CD4-positive, alpha-beta T cell treated with Interleukin-6 for 4 hours (primary cell): Measurements from ENCODE around the gene NECAP2.
"Not testable (repeated sequence)": the region's sequence is repeated elsewhere in the genome, so short reads cannot be mapped to it uniquely, and the experiment has no call there.

Experiments
- DNase-seq: peaks from one replicate; pipeline ENCODE4 v3.0.0-alpha.2; 2020; ENCODE audit warnings: mixed read lengths

NECAP2 gene

DNA sequence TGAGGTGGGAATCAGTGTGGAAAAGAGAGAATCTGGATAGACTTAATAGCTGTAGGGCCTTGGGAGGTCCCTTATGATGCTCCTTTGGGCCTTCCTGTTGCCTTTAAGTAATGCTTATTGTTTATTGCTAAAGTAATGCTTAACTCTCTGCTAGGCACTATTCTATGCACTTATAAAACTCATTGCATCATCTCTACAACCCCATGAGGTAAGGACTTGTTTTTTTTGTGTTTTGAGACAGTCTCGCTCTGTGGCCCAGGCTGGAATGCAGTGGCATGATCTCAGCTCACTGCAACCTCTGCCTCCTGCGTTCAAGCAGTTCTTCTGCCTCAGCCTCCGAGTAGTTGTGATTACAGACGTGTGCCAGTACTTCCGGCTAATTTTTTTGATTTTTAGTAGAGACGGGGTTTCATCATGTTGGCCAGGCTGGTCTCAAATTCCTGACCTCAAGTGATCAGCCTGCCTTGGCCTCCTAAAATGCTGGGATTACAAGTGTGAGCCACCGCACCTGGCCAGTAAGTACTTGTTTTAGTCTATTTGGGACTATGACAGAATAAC, 22.3 kb downstream of the NECAP2 start:
- no peak for DNase-seq

DNA sequence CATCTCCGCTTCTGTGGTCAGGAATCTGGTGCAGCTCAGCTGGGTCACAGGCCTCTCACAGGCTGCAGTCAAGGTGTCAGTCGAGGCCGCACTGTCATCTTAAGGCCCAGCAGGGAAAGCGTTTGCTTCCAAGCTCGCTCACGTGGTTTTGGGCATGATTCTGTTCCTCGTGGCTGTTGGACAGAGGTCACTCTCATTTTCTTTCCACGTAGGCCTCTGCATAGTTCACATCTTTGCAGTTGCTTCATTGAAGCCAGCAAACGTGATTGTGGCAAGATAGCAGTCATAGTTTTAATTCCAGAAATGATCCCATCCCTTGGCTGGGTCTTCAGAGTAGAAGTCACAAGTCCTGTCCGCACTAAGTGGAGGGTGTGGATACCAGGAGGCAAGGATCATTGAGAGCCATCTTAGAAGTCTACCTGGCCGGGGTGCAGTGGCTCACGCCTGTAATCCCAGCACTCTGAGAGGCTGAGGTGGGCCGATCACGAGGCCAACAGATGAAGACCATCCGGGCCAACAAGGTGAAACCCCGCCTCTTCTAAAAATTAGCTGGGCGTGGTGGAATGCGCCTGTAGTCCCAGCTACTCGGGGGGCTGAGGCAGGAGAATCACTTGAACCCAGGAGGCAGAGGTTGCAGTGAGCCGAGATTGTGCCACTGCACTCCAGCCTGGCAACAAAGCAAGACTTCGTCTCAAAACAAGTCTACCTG, 24.5 kb downstream of the NECAP2 start:
- DNase-seq: no peak

GRCh38 chr1:16468558-16468957, 28.0 kb downstream of the NECAP2 start:
- no peak for DNase-seq

DNA sequence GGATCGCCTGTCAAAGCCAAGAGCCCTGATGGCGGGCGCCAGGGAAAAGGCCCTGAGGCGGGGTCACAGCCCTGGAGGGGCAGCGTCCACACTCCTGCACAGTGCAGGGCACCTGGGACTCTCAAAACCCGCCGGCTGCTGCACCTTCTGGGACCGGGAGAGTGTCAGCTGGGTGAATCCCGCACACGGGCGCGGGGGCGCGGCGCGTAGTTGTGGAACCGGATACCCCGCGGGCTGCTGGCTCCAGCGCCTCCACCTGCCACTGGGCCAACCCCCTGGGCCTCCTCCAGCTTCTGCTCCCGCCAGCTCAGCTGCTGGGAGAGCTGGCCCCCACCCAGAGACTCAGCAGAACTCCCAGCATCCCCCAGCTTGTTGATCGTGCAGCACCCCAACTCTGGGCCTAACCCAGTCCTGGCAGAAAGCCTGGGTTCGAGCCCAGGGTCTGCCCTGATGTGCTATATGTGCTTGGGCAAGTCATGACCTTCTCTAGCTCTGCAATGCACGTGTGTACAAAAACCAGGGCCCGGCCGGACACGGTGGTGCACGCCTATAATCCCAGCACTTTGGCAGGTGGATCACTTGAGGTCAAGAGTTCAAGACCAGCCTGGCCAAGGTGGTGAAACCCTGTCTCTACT, 33.8 kb downstream of the NECAP2 start:
- DNase-seq: no peak

DNA sequence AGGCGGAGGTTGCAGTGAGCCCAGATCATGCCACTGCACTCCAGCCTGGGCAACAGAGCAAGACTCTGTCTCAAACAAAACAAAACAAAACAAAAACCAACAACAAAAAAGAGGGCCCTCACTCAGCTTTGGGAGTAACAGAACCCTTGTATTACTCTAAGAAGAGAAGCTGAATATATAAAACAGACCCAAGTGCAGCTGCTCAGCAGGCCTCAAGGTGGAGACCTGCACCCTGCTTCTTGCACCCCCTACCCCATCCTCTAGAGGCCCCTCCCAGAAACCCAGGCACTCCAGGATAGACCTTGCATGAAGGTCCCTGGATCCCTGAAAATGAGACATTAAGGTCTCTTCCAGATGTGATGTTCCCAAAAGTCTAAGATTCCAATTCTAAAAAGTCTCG, 34.4 kb downstream of the NECAP2 start:
- not testable (repeated sequence) for DNase-seq

- not testable (repeated sequence) for DNase-seq
Observed at GRCh38 chr1:16475771-16476770, 35.5 kb downstream of the NECAP2 start.

DNA sequence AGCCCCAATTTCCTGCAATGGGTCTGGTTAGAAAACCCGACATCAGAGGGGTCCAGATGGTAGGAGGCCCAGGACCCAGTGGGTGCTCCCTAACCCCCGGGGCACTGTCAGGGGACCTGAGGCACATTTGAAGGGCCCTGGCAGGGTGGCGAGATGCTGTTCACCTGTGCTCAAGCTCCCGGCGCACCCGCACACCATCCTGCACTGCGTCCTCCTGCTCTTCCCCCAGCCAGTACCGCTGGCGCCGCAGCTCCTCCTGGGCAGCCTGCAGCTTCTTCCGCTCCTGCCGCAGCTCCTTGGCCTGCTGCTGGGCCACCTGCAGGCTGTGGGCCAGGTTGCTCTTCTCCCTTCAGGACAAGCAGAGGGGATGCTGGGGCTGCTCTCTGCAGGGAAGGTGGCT, 37.6 kb downstream of the NECAP2 start:
- no peak for DNase-seq

GRCh38 chr1:16483146-16483545, 42.6 kb downstream of the NECAP2 start:
- DNase-seq: not testable (repeated sequence)

DNA sequence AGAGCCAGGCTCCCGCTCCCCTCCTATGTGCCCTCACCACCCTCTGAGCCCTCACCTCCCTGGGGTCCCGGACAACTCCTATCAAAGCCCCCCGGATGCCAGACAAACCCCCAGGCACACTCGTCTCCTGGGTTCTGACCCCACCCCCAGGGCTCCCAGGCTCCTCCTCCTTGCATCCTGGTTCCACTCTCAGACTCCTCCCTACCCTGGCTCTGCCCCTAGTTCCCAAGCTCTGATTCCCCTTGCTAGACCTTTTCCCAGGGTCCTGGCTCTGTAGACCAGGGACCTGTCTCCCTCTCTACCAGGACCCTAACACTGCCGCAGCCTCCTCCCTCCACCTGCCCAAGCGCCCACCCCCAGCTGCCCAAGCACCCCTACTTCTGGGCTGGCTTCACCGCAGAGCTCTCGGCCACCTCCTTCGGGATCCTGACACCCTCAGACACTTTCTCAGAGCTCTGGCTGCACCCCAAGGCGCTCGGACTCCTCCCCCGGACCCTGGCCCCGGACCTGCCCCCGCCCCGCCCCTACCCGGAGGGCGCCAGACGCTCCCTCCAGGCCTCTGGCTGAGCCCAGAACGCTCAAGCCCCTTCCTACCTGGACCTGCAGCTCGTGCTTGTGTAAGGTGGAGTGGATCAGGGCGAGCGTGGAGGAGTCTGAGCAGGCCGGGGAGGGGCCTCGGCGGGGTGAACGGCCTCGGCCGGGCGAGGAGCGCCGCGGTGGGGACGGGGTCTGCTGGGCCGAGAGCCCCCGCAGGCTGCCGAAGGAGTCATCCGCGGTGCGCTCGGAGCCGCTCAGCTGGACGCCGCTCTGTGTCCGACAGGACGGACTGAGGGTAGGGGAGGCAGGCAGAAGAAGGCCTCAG, 43.3 kb downstream of the NECAP2 start:
- DNase-seq: not testable (repeated sequence)

GRCh38 chr1:16484501-16484835, 43.9 kb downstream of the NECAP2 start:
- no peak for DNase-seq

DNA sequence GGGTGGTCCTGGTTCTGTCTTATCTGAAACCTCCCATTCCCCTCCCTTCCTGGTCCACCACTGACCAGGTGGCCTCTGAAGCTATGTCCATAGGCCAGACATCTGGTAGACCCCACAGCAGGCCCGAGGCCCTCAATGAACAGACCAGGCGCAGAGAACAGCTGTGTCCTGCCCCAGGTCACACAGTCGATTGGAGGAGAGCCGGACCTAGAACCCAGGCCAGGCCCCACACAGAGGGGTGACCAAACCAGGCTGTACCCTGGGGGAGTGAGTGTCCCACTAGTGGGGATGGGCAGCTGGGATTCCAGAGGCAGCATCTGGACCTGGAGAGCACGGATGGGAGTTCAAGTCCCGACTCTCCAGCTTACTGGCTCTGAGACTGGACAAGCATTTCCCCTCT, 44.4 kb downstream of the NECAP2 start:
- DNase-seq: no peak

GRCh38 chr1:16486316-16486715, 45.8 kb downstream of the NECAP2 start:
- not testable (repeated sequence) for DNase-seq

DNA sequence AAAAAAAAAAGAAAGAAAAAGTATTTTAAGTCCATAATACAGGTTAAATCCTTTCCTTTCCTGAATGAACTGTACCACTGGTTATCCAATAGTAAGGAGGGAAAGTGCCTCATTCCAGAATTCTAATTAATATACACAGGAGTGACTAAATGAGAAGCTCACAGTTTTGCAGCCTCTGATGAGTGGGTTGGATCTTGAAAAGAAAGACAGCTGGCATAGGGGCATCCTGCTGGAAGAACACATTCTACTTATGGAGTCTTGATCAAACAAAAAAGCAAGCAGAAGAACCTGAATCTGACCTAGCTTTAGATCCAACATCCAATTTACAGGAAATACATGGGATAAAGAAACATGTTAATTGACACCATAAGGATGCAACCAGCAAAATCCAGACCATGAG, 46.5 kb downstream of the NECAP2 start:
- DNase-seq: not testable (repeated sequence)

- DNase-seq: not testable (repeated sequence)
Observed at GRCh38 chr1:16489195-16489880, 48.8 kb downstream of the NECAP2 start.

GRCh38 chr1:16491056-16491675, 50.6 kb downstream of the NECAP2 start:
- no peak for DNase-seq

- DNase-seq: not testable (repeated sequence)
Observed at GRCh38 chr1:16492937-16493336, 52.4 kb downstream of the NECAP2 start.

- DNase-seq: not testable (repeated sequence)
Observed at GRCh38 chr1:16493731-16494130, 53.2 kb downstream of the NECAP2 start.

DNA sequence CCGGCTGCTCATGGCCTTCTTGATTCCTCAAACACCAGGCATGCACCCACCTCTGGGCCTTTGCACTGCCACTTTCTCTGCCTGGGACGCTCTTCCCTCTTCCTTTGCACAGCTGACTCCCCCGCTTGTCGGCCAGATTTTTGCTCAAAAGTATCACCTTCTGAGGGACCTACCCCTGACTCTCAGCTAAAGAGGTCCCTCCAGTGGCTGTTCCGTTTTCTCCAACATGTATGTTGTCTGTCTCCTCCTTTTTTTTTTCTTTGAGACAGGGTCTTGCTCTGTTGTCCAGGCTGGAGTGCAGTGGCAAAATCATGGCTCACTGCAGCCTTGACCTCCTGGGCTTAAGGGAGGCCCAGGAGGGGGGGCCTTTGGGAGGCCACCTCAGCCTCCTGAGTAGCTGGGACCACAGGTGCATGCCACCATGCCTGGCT, 57.0 kb downstream of the NECAP2 start:
- not testable (repeated sequence) for DNase-seq

DNA sequence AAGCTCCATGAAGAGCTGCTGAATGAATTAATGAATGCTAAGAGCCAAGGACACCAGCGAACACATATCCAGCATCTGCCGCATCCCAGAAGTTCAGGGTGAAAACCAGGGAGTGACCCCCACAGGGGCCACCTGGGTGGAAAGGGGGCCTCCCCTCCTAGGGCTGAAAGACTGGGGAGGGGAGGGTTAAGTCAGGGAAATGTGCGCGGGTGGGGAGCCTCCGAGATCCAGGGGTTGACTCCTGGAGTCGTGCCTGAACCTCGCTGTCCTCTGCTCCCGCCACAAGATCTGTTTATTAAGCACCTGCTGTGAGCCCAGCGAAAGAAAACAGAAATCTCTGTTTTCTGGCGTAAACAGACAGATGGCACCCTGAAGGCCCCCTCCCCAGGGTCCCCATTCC, 57.5 kb downstream of the NECAP2 start:
- DNase-seq: not testable (repeated sequence)

DNA sequence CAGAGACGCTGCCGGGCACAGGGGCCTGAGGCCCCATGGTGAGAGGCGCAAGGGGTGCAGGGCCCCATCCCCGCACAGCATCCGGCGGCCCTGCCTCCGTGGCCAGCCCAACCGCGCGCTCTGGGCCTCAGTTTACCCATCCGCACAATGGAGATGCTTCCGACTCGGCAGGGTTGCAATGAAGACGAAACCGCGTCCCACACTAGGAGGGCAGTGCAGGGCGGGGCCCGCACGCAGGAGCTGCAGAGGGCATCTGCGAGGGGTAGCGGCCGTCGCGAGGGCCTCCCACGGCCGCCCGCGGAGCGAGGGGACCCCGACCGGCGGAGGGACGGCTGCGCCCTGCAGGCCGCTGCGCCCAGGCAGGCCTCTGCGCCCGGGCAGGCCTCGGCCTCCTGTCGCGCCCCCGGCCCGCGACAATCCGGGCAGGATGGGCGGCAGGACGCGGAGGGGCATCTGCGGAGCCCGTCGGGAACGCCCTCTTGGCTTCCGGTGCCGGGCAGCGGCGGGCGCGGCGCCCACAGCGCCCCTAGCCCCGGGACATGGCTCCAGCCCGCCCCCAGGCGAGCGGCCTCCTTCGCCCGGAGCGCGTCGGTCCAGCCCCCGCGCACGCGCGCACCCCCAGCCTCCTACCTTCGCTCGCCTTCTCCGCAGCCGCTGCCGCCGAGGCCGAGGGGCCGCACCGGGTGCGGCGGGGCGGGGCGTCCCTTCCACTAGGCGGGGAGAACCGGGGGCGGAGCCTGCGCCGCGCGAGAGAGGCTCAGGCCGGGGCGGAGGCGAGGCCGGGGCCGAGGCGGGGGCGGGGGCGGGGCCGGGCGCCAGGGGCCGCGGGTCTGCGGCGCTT, 58.3 kb downstream of the NECAP2 start:
- peak; percentile 93 for DNase-seq
